ENCODE measurements around the gene STAB2. TPM values are rescaled to one million over a fixed set of nuclear protein-coding genes. Genes with fewer than 3 reads are reported as not detected.

STAB2 gene
- total and polyA plus RNA-seq, 2 of the 8 experiments (the other 6 are each of a cell fraction or from before 2014, with no cell fraction given) = not detected

- no peaks in the 10 kb centered on the region for H3K27me3 ChIP-seq (replicated peaks in 1 of 4; ENCODE audit: control insufficient read depth in 3 of 4, extremely low read depth in 1 of 4, insufficient read depth in 3 of 4, low read length in 3 of 4)
- POLR2A ChIA-PET (ENCODE audit: partially characterized antibody) = interaction anchor here (1.3 kb wide), 1 partner anchor 8 kb away, joined by 3 read pairs; no protein-coding TSS in a partner anchor
- TF ChIP-seq ATF3 (IDR thresholded peaks at IDR 0.05; ENCODE audit: insufficient read depth, low read depth, low read length) = no peak
- TF ChIP-seq NANOG (IDR thresholded peaks at IDR 0.05; ENCODE audit: insufficient read depth, low read depth, low read length, poor library complexity, severe bottlenecking) = no peak
- no peak for TF ChIP-seq ATF2 (IDR thresholded peaks at IDR 0.05; ENCODE audit: low read length)
- no peak for TF ChIP-seq GABPA (IDR thresholded peaks at IDR 0.05; ENCODE audit: borderline replicate concordance, insufficient read depth, low read length)
- no peak for TF ChIP-seq MAFK (IDR thresholded peaks at IDR 0.05; ENCODE audit: low read depth, low read length)
- TF ChIP-seq POLR2A (IDR thresholded peaks at IDR 0.05; ENCODE audit: control extremely low read depth in 1 of 2, low read depth in 2 of 2, low read length in 2 of 2) = no peak
- TF ChIP-seq CBX5 (IDR thresholded peaks at IDR 0.05; ENCODE audit: low read depth, low read length) = no peak
- no peak for TF ChIP-seq TCF12 (IDR thresholded peaks at IDR 0.05; ENCODE audit: low read depth, low read length)
- TF ChIP-seq RXRA (IDR thresholded peaks at IDR 0.05; ENCODE audit: insufficient read depth, low read depth, low read length) = no peak
- TF ChIP-seq SIRT6 (IDR thresholded peaks at IDR 0.05; ENCODE audit: low read length) = no peak
- TF ChIP-seq BACH1 (IDR thresholded peaks at IDR 0.05; ENCODE audit: low read length) = no peak
- no peak for TF ChIP-seq KDM1A (IDR thresholded peaks at IDR 0.05; ENCODE audit: borderline replicate concordance, low read length)
- TF ChIP-seq SP2 (IDR thresholded peaks at IDR 0.05; ENCODE audit: low read length) = no peak
- TF ChIP-seq RBBP5 (IDR thresholded peaks at IDR 0.05; ENCODE audit: borderline replicate concordance, low read depth, low read length) = no peak
Observed at GRCh38 chr12:103707446-103707845, 120.4 kb downstream of the STAB2 start.

More at GRCh38 chr12:103707446-103707845, 120.4 kb downstream of the STAB2 start:
- Histone ChIP-seq H4K91ac (replicated peaks; ENCODE audit: insufficient read length, low read length) (no peak overlapping the region), H3K36me3 (ENCODE audit: control insufficient read depth in 2 of 4, insufficient read depth in 4 of 4, low read length in 3 of 4) (no peaks in the 10 kb centered on the region), H3K79me2 (ENCODE audit: control insufficient read depth in 1 of 2, insufficient read depth in 2 of 2, low read length in 2 of 2) (no peaks in the 10 kb centered on the region), H3K4me2 (ENCODE audit: insufficient read depth in 1 of 2, low read depth in 2 of 2, low read length in 2 of 2) (no peak overlapping the region), H2AFZ (ENCODE audit: low read length) (no peak overlapping the region), H2BK12ac (ENCODE audit: low read depth, low read length) (no peak overlapping the region), H3K4me1 (replicated peaks in 1 of 4; ENCODE audit: control insufficient read depth in 3 of 4, insufficient read depth in 4 of 4, low read length in 3 of 4) (no peaks in the 10 kb centered on the region), H4K20me1 (replicated peaks in 1 of 2; ENCODE audit: control insufficient read depth in 1 of 2, insufficient read depth in 2 of 2, low read length in 2 of 2) (no peaks in the 10 kb centered on the region), H2BK5ac (ENCODE audit: low read depth, low read length) (no peak overlapping the region), H3K4me3 (ENCODE audit: extremely low read depth in 1 of 4, insufficient read depth in 2 of 4, low read depth in 3 of 4, low read length in 4 of 4) (no peak overlapping the region), H3K18ac (ENCODE audit: extremely low read depth, low read length) (no peak overlapping the region), H2BK20ac (ENCODE audit: low read length) (no peak overlapping the region), H3K27ac (ENCODE audit: low read depth, low read length) (no peak overlapping the region), H3K56ac (replicated peaks; ENCODE audit: insufficient read length, low read depth, low read length) (no peak overlapping the region), H3K14ac (ENCODE audit: insufficient read length) (no peak overlapping the region), H3K79me1 (ENCODE audit: low read depth, low read length) (no peaks in the 10 kb centered on the region), H2BK15ac (ENCODE audit: low read length) (no peak overlapping the region), H4K8ac (ENCODE audit: extremely low read depth, insufficient read depth, low read length) (no peak overlapping the region), H4K5ac (ENCODE audit: insufficient read length, low read depth, low read length) (no peak overlapping the region), H3K23ac (ENCODE audit: insufficient read length) (no peak overlapping the region), H3K4ac (replicated peaks; ENCODE audit: insufficient read length, low read depth, low read length) (no peak overlapping the region), H2AK5ac (ENCODE audit: low read depth, low read length) (no peak overlapping the region), H3K23me2 (ENCODE audit: low read depth, low read length) (no peaks in the 10 kb centered on the region), H3K9ac (replicated peaks in 1 of 4; ENCODE audit: extremely low read depth in 1 of 4, low read depth in 3 of 4, low read length in 3 of 4) (no peak overlapping the region), H2BK120ac (replicated peaks; ENCODE audit: low read depth, low read length) (no peak overlapping the region), H3K9me3 (ENCODE audit: insufficient read depth in 2 of 2, low read depth in 1 of 2, low read length in 1 of 2) (no peaks in the 10 kb centered on the region)
- DNase-seq (ENCODE audit: low read depth in 1 of 2, low spot score in 2 of 2) (no peak), FAIRE-seq (no peak)
- CTCF ChIA-PET (ENCODE audit: partially characterized antibody) = interaction anchor here (0.7 to 1.6 kb wide), 5 partner anchors 9 to 81 kb away, joined by 3 to 4 read pairs (median 3); no protein-coding TSS in a partner anchor
